Measurements from ENCODE around the gene ABCG5.

ABCG5 gene

DNA sequence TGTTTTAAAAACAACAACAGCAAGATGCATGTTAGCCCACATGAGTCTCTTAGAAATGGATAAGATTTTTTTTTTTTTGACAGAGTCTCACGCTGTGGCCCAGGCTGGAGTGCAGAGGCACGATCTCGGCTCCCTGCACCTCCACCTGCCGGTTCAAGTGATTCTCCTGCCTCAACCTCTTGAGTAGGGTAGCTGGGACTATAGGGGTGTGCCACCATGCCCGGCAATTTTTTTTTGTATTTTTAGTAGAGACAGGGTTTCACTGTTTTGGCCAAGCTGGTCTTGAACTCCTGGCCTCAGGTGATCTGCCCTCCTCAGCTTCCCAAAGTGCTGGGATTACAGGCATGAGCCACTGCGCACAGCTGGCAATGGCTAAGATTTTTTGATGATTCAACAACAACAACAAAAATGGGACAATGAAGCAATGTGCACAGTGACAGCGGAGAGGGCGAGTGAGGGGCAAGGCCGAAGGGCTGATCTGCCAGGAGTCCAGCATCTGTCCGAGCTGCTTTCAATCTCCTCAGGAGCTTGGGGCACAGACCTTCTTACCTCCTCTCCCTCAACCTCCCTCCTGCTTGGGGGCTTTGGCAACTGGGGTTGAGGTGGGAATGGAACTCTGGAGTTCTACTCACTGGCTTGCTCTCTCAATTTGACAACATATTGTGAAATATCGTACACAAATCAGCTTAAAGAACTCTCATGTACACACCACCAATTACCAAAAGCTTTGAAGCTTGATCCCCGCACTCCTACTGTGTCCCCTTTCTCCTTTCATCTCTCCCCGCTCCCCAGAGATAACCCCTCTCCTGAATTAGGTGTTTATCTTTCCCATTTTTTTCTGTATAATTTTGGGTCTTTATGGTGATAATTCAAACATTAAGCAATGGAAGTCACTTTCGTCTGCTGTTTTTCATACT, 3.6 kb upstream of the ABCG5 start:
- no peak for DNase-seq

DNA sequence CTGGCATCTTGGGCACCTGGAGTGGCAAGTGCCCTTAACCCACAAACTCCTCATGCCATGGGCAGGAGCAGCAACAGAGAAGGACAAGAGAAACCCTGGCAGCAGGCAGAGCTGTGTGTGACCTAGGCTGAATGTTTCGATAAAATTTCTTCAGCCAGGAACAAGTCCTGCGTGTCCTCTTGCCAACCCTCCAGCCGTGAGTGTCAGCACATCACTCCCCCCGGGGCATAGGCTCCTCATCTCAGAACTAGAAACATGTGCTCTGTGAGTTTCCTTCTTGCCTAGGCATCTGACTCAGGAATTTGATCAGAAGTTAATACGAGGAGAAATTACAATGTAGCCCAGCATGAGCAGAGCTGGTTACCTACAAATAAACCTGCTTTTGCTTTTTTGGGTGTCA, 2.3 kb upstream of the ABCG5 start:
- DNase-seq = no peak

DNA sequence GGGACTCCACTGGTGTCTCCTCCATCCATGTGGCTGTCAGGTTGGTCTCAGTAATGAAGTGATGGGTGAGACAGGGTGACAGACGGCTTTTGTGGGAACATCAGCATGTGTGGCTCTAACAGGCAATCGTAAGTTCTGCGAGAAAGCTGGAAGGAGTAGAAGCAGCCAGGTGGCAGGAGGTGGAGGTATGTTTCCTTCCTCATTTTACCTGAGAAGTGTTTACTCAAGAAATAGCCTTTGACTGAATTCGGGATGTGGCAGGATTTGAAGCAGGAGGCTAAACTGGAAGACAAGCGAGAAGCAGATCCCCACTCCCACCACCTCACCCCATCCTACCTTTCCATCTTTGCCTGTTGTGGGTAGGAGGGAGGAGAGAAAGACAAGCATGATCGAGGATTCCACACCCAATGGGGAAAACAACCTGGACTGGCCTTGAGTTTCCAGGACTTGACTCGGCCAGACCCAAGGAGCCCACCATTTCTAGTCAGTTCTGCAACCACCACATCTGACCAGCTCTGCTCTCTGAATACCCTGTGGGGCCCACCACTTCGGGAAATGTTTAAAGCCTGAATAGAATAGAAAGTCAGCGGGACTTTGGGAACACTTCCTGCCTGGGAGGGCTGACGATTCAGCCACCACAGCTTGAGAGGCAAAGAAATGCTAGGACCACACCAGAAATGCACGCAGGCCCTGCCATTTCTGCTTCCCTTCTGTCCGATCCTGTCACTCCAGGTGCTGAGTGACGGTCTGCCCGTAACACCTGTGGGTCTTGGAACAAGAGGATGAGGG, 1.3 kb upstream of the ABCG5 start:
- DNase-seq = no peak

DNA sequence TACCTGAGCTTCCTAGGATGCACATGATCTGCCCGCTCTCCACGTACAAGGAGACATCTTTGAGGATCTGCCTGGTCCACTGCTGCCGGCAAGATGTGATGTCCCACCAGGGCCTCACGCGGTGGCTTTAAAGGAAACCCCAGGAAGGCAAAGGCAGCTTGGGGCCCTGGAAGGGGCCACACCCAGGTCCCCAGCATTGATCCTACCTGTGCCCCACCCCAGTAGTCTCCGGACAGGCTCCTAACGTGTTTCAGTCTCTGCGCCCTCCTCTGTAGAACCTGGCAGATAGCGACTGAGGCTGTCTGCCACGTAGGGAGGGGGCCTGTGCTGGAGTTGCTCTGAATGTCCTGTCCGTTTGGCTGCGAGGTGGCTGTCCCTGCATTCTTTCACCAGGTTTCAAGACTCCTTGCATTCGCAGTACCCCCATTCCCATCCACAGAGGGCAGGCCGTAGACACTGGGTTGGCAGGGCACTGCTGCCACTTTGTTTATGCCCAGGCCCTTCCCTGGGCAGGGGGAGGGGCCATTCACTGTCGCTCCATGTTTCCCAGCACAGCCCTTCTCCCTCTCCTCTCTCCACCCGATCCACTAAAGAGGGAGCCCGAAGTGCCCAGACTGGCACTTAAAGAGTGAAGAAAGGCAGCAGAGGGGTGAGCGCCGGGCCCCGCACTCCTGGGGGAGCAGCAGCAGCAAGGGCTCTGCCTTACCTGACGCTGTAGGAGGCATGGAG, 644 bp downstream of the ABCG5 start:
- DNase-seq = no peak

DNA sequence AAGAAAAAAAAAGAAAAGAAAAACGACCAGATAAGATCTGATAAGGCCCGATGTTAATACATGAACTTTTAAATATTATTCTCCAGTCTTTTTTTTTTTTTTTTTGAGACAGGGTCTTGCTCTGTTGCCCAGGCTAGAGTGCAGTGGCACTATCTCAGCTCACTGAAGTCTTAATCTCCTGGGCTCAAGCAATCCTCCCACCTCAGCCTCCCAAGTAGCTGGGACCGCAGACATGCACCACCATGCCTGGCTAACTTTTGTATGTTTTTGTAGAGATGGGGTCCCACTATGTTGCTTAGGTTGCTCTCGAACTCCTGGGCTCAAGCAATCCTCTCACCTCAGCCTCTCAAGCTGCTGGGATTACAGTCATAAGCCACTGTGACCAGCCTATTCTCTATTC, 1.6 kb downstream of the ABCG5 start:
- no peak for DNase-seq

DNA sequence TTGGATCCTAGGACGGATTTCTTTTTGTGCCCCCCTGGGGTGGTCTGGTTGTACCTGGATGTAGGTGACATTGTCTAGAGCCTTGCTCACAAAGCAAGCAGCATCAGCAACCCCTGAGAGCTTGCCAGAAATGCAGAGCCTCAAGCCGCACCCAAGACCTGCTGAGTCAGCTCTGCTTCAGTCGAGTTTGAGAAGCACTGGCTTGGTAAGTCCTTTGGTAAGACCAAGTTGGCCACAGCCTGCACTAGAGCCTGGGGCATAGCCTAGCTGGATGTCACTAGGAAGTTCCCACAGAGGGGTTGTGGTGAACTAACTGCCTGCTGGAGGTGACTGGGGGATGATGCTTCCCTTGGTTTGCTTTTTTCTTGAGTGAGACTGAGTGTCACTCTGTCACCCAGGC, 6.2 kb downstream of the ABCG5 start:
- peak; percentile 8 for DNase-seq

DNA sequence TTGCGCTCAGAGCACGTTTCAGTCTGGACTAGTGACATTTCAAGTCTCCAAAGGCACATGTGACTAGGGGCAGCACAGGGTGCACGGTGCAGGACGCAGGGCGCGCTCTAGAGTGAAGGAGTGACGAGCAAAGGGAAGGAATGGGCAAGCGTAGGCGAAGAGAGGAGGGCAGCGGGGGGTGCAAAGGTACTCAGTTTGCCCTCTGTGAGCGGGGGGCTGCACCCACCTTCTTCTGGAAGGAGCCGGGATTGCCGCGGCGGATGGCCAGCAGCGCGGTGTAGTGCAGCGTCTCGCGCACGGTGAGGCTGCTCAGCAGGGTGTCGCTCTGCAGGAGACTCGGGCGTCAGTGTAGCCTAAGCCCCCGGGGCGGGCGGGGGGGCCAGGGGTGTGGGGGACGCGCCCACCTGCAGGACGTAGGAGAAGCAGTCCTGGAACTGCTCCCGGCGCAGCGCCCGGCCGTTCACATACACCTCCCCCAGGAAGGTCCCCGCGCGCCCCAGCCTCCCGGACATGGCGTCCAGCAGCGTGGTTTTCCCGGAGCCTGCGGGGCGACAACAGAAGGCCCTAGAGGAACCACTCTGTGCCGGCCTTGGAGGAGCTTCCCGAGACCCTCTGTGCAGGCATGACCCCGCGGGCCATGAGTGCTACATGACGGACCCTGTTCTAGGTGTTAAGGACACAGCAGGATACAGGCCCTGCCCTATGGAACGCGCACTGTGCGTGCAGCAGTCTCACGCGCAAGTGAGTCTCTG, 6.9 kb downstream of the ABCG5 start:
- DNase-seq = no peak

DNA sequence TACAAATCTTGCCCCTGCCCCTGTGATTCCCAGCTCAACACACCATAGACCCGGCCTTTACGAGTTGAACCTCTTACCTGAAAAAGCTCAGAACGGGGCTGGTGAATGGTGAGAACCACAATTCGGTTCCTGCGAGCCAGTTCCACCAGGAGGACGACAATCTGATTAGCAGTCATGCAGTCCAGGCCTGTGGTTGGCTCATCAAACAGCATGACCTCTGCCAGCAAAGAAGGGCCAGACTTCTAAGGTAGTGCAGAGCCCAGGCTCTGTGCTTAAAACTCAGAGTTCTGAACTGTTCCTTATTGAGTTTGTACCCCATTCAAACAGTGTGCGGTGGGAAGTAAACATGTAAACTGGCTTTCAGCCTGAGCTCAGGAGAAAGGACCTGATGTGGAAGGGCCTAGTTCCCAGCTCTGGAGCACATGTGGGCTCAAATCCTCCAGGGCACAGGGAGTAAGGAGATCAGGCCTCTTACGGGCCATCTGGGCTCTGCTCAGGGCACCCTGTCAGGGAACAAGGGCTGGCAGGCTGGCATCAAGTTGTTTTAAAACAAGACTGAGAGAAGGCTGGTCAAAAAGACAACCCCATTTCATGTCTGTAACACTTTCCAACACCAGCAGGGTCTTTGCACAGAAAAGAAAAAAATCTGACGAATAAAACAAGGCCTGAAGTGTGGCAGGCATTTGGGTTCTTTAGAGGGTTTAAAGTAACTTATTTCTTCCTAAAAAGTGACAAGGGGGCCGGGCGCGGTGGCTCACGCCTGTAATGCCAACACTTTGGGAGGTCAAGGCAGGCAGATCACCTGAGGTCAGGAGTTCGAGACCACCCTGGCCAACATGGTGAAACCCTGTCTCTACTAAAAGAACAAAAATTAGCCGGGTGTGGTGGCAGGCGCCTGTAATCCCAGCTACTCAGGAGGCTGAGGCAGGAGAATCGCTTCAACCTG, 12.1 kb downstream of the ABCG5 start:
- no peak for DNase-seq

DNA sequence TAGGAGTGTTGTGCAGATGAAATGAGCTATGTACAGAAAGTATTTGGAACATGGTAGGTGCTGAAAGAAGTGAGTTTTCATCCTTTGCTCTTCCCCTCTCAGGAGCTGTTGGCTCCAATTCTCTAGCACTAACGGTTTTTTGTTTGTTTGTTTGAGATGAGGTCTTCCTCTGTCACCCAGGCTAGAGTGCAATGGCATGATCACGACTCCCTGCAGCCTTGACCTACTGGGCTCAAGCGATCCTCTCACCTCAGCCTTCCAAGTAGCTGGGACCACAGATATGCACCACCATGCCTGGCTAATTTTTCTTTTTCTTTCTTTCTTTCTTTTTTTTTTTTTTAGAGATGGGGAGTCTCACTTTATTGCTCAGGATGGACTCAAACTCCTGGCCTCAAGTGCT, 12.8 kb downstream of the ABCG5 start:
- DNase-seq = no peak

DNA sequence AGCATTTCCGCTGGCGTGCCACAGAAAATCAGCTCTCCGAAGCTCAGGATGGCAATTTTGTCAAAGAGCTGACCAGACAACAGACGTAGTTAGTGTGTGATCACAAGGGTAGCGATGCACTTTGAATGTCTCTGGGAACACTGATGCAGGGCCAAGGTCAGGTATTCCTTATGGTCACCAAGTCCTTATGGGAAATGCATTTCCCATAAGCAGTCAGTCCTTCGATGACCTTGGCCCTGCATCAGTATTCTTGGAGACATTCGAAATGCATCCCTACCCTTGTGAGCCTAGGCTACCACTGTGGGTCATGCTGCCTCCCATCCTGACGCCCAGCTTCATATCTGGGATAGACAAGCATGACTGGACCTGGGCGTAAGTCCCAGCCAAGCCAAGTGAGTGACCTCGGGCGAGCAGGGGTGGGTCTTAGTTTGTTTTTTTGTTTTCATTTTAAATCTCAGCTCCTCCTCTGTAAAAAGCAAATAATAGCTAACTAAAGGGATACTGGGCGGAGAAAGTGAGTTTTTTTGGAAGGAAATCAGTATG, 13.6 kb downstream of the ABCG5 start:
- no peak for DNase-seq

DNA sequence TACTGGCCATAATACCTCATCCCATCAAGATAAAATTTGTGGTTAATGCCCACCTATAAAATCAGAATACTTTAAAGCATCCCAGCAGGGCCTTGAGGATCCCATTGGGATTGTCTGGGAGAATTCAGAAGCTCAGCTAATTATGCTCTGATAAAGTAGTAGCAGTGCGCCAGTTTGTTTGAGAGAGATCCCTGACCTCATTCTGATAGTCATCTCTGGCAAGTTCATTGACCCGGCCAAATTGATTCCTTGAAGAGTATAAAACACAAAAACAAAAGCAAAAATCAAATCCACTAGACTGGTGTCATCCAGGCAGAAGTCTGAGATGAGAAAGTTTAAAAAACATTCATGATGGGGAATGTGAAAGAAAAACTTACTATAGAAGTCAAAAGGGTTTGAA, 14.1 kb downstream of the ABCG5 start:
- no peak for DNase-seq

DNA sequence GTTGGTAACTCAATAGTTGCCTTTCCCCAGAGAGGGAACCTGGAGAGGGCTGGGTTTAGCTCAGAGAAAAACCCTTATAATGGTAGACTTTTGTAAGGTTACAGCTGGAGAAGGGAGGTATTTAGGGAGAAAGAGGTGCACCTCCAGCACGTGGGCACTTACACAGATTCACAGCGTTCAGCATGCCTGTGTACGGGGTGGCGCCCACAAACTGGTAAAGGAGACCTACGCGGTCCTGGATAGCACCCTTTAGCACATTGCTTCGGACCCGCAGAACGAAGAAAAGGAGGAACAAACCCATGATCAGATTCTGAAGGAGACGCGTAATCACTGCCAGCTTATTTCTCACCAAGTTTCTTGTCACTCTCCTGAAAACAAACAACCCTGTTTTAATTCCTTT, 14.9 kb downstream of the ABCG5 start:
- DNase-seq = no peak

DNA sequence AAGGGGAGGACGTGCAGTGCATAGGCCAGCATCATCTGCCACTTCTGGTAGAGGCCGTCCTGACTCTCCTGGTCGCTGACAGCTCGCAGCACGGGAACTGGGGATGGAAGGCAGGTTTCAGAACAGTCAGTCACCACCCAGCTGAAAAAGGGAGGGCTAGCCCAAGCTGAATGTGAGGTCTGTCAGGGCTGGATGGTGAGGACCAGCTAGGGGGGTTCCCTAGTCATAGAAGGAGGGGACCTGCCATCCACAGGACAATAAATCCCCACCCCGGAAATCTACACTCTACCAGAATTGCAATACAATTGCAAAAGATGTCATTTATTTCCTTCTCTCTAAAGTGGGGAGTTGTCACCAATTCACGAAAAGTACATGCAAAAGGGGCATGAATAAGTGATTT, 15.8 kb downstream of the ABCG5 start:
- no peak for DNase-seq

DNA sequence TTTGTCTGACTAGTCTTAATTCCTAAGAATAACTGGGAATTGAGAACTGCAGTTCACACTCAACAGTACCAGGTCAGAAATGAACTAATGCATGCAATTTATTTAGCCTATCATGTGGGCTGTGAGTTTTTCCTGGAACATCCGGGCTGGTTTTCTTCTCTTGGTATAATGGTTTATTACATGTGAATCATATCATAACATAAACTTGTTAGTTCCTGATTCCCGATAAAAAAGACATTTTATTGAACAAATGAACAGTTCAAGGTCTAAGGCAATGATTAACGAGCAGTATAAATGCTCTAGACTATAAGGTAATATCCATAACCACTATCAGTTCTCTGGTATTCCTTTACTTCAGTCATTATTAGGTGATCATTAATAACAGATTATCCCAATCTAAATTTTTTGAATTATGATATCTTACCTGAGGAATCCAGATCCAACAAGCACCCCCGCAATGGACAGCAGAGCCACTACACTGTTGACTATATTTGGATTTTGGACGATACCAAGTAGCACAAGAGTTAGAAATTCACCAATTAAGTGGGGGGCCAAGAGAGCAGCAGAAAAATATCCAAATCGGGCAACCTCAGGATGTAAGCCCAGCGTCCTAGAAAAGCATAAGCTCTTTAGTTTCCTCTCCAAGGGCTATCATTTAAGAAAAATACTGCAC, 19.0 kb downstream of the ABCG5 start:
- DNase-seq = no peak

DNA sequence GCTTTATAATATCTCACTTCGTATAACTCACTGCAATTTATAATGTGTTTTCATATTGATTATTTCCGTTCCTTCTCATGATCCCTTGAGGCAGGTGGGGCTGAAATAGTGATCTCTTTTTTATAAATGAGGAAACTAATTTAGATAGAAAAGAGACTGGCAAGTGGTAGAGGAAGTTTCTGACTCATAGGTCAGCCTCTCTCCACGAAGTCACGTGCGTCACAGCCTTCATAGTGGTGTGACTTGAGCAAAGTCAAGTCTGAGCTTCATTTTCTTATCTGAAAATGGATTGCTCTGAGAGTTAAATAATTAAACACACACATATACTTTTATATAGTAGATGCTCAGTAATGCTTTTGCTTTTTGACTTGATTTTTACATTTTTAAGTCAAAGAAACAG, 19.9 kb downstream of the ABCG5 start:
- DNase-seq = peak; percentile 89

DNA sequence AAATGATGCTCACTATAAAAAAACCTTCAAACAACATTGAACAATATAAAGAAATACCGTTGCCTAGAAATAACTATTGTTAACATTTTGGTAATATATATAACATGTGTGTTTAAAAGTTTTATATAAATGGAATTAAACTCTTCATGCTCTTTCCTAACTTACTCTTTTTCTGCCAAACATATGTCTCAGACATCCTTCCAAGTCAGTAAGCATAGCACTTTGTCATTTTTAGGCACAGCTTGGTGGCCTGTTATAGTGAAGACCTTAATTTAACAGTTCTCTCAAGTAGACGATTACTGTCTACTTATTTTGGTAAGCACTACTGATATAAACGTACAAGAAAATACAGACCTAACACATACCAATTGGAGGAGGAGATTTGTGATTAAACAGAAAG, 23.9 kb downstream of the ABCG5 start:
- DNase-seq = no peak

DNA sequence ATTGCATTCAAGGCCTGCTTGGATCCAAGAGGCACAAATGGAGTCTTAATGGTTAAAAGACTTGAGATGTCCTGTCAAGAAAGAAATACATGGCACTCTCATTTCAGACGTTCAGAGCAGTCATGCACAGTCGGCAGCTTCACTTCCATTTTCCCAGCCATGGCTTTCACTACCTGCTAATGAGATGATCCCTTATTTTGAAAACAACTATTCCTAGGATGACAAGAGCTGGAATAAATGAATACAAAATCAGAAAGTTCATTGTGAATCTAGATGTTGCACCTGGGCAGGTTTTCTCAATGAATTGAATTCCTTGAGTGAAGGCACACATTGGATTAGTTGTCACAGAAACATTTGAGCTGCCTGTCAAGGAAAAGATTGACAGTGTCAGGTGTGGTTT, 25.7 kb downstream of the ABCG5 start:
- no peak for DNase-seq

DNA sequence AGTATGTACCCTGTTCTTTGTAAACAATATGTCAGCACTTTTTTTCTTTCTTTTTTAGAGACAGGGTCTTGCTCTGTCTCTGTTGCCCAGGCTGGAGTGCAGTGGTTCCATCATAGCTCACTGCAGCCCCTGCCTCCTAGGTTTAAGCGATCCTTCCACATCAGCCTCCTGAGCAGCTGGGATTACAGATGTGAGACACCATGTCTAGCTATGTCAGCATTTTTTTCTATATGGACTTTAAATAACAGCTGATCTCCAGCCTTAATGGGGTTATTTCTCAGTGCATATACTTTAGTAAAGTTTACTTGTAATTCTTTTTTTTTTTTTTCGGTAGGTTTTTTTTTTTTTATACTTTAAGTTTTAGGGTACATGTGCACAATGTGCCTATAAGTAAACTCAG, 26.6 kb downstream of the ABCG5 start:
- no peak for DNase-seq

DNA sequence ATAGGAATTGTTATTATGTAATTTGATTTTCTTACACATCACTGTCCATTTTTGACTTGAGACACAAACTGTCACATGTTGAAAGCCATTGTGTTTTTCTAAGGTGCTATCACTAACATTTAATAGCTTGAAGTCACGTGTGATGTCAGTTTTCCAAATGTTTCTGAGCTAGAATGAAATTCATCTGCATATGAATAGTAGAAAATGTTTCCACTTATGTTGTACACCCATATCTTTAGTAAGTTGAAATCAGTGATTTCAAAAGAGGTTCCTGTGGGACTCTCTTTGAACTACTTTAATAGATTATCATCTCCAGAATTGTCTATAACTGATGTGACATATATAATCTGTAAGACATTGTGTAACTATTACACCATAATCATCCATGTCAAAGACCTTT, 27.8 kb downstream of the ABCG5 start:
- no peak for DNase-seq

DNA sequence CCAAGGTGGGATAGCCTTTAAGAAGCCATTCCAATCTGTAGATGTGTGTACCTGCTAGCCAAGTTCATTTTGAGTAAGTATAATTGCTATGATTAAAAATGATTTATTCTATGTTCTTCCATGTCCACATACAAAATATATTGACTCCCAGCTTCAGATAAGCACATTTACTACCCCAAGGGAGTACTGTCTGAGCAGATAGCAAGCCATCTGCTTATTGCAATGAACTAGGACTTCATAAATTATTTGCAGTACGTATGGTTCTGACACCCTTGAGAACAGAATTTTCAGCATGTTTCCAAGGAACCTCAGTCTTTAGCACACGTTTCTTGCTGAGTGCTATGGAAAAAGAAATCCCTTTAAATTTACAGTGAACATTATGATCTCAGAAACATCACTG, 28.2 kb downstream of the ABCG5 start:
- DNase-seq = peak; percentile 35

DNA sequence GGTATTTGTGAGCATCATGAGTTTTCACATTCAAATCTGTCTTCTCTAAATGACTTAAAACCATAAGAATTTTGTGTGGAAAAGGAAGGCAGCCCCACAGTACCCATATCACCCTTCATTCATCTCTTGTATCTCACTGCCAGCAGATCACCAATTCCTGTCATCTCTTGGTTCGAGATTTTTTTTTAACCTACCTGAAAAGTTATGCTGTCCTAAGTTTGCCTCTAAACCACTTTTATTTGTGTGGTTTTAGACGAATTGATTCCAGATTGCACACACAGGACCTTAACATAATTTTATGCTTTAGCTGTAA, 32.0 kb downstream of the ABCG5 start:
- no peak for DNase-seq
